OCI-LY1 (cell line): ENCODE results near the gene LTN1.

Experiments
- CTCF ChIP-seq: fragments of 200-600 bp; sonication (generic), shearing (Covaris generic); IDR thresholded peaks from 2 replicates; pipeline ENCODE4 v1.5.1; 2017; ENCODE audit warnings: mild to moderate bottlenecking, antibody characterized with exemption, low read length, moderate library complexity, mixed read lengths
- EZH2 ChIP-seq: fragments of 200-600 bp; sonication (generic), shearing (Covaris generic); IDR thresholded peaks from 2 replicates; pipeline ENCODE4 v1.8.0; 2017; ENCODE audit warnings: borderline replicate concordance, mixed run types, mild to moderate bottlenecking, antibody characterized with exemption, low read length, moderate library complexity, mixed read lengths

DNA sequence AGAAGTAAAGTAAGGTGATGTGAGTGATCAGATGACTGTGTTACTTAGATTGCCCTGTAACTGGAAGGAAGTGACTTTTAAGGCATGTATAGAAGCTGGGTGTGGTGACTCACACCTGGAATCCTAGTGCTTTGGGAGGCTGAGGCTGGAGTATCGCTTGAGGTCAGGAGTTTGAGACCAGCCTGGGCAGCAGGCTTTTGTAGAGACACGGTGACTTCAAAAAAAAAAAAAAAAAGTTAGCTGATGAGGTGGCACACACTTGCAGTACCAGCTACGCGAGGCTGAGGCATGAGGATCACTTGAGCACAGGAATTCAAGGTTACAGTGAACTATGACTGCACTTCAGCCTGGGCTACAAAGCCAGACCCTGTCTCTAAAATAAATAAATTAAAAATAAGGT lies 29.5 kb upstream of the LTN1 start:
- TF ChIP-seq CTCF = no peak
- no peak for TF ChIP-seq EZH2
